ENCODE data around the gene MACROD2.

- TF ChIP-seq CTCF (IDR thresholded peaks at IDR 0.05): no peak
- no peak for TF ChIP-seq POLR2A (IDR thresholded peaks at IDR 0.05)
These were observed 1582.8 kb downstream of the MACROD2 start for GRCh38 chr20:15578113-15578512.

Measured in suprapubic skin (tissue), 3 donors.